Suprapubic skin (tissue), 4 donors: ENCODE measurements around the gene CCDC179.

Source experiments
- EP300 ChIP-seq: sonication (generic); formaldehyde crosslinking; IDR thresholded peaks from one replicate; pipeline ENCODE4 v1.6.1; 2017; ENCODE audit warnings: antibody characterized with exemption
- POLR2A ChIP-seq, 2 donors: fragments of 450-650 bp; IDR thresholded peaks; one replicate each; pipeline ENCODE4 v1.6.1; 2017; ENCODE audit warnings: antibody characterized with exemption in 2 of 2, mild to moderate bottlenecking in 2 of 2, moderate library complexity in 2 of 2
- POLR2AphosphoS5 ChIP-seq, 3 donors: sonication (generic); formaldehyde crosslinking; IDR thresholded peaks; one replicate each; pipeline ENCODE4 v1.6.1; 2017; ENCODE audit warnings: antibody characterized with exemption in 3 of 3
- TF ChIP-seq, protein P1 (sequence below), 2 donors: fragments of 200-600 bp in 1 of 2; fragments of 450-650 bp in 1 of 2; sonication (generic) in 1 of 2; IDR thresholded peaks; one replicate each; pipeline ENCODE4 v1.5.1; 2016 to 2019; ENCODE audit warnings: antibody characterized with exemption in 2 of 2, mild to moderate bottlenecking in 1 of 2, moderate library complexity in 1 of 2

DNA sequence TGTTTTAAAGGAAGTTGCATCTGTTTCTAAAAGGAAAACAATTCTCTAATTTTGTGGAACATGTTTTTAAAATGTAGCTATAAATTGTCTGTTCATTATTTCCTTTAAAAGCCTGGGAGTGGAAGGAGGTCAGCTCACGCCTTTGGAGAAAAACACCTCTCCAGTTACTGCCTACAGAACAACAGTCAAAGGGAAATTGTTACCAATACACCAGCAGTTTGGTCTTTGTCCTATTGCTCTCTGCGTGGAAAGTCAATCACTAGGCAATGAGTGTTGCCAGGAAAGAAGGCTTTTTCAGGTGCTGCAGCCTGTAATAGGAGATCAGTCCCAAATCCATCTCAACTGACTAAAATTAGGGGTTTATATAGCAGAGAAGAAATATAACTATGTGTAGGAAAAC lies 52.9 kb downstream of the CCDC179 start:
- TF ChIP-seq, protein P1, sequence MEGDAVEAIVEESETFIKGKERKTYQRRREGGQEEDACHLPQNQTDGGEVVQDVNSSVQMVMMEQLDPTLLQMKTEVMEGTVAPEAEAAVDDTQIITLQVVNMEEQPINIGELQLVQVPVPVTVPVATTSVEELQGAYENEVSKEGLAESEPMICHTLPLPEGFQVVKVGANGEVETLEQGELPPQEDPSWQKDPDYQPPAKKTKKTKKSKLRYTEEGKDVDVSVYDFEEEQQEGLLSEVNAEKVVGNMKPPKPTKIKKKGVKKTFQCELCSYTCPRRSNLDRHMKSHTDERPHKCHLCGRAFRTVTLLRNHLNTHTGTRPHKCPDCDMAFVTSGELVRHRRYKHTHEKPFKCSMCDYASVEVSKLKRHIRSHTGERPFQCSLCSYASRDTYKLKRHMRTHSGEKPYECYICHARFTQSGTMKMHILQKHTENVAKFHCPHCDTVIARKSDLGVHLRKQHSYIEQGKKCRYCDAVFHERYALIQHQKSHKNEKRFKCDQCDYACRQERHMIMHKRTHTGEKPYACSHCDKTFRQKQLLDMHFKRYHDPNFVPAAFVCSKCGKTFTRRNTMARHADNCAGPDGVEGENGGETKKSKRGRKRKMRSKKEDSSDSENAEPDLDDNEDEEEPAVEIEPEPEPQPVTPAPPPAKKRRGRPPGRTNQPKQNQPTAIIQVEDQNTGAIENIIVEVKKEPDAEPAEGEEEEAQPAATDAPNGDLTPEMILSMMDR (IDR thresholded peaks at IDR 0.05) = no peak
- no peak for TF ChIP-seq EP300
- TF ChIP-seq POLR2A (IDR thresholded peaks at IDR 0.05) = no peak
- TF ChIP-seq POLR2AphosphoS5 (IDR thresholded peaks at IDR 0.05) = no peak
